Measurements from ENCODE around the gene MUC5AC.
A peak's percentile ranks its signal among the peaks of the same experiment; 100 is the strongest.
"Not testable (repeated sequence)": the region's sequence is repeated elsewhere in the genome, so short reads cannot be mapped to it uniquely, and the experiment has no call there.

Gene MUC5AC

DNA sequence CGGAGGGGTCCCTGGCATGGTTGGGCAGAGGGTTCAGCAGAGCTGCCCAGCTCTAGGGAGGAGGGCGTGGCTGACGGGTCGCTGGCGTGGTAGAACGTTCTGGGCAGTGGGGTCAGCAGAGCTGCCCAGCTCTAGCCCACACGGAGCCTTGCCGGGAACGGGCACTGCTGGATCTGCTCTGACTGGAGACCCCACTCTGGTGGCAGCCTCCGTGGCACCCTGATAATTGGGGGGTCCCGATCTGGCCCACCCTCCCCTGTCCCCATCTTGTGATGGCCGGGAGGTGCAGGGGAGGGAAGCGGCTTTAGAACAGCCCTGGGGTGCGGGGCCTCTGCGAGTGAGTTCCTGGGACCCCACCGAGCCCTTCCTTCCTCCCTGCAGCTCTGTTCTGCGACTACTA lies 21.9 kb downstream of the MUC5AC start:
- DNase-seq = no peak

DNA sequence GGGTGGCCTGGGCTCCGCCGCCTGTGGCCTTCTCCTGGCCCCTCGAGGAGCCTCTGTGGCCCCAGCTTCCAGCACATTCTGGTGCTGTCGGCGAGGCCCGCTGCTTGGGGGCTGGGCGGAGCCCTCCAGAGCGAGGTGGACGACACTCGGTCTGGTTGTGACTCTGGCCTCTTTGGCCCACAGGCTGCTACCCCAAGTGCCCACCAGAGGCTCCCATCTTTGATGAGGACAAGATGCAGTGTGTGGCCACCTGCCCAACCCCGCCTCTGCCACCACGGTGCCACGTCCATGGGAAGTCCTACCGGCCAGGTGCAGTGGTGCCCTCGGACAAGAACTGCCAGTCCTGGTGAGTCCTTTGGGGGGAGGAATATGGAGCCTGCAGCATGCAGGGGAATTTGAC lies 22.4 kb downstream of the MUC5AC start:
- DNase-seq = no peak

DNA sequence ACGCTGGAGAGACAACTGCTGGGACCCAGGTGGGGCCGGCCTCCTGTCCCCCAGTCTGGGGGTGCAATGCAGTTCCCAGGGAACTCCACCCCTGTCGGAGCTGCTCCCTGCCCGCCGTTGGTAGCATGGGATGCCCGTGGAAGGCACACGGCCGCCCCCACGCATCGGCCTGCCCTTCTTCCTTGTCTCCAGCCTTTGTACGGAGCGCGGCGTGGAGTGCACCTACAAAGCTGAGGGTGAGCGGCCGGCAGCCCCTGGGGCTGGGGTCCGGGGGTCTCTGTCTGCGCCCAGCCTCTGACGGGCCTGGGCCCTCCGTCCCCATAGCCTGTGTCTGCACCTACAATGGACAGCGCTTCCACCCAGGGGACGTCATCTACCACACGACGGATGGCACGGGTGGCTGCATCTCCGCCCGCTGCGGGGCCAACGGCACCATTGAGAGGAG lies 23.2 kb downstream of the MUC5AC start:
- no peak for DNase-seq

DNA sequence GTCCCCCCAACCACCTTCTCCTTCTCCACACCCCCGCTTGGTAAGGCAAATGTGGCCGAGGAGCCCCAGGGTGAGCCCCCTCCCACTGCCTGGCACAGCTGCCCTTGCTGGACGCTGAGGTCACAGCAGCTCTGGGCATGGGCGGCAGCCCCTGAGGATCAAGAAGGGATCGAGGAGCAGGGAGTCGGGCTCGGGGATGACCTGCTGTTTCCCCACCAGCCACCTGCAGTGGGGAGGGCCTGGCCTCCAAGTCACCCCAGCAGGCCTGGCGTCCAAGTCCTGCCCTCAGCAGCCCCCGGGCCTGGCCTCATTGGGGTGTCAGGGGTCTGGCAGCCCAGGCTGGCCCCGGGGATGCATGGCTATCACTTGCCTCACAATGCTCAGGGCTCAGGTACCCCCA lies 23.7 kb downstream of the MUC5AC start:
- DNase-seq = no peak

DNA sequence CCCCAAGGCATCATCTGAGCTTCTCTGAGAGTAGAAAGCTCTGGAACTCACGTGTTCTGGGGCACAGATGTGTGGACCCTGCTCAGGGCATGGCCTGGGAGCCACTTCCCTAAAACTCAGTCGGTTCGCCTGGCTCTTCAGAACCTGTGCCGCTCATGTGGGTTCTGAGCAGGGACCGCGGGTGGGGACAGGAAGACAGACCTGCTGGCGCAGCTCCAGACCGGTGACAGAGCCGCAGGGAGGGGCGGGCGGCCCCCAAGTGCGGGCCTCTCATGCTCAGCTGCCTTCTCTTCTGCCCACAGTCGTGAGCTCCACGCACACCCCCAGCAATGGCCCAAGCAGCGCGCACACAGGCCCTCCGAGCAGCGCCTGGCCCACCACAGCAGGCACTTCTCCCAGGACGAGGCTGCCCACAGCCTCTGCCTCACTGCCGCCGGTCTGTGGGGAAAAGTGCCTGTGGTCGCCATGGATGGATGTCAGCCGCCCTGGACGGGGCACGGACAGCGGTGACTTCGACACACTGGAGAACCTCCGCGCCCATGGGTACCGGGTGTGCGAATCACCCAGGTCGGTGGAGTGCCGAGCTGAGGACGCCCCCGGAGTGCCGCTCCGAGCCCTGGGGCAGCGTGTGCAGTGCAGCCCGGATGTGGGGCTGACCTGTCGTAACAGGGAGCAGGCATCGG lies 24.2 kb downstream of the MUC5AC start:
- no peak for DNase-seq

DNA sequence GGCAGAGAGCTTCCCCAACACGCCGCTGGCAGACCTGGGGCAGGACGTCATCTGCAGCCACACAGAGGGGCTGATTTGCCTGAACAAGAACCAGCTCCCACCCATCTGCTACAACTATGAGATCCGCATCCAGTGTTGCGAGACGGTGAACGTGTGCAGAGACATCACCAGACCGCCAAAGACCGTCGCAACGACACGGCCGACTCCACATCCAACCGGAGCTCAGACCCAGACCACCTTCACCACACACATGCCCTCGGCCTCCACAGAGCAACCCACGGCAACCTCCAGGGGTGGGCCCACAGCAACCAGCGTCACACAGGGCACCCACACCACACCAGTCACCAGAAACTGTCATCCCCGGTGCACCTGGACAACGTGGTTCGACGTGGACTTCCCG lies 26.4 kb downstream of the MUC5AC start:
- DNase-seq = not testable (repeated sequence)

DNA sequence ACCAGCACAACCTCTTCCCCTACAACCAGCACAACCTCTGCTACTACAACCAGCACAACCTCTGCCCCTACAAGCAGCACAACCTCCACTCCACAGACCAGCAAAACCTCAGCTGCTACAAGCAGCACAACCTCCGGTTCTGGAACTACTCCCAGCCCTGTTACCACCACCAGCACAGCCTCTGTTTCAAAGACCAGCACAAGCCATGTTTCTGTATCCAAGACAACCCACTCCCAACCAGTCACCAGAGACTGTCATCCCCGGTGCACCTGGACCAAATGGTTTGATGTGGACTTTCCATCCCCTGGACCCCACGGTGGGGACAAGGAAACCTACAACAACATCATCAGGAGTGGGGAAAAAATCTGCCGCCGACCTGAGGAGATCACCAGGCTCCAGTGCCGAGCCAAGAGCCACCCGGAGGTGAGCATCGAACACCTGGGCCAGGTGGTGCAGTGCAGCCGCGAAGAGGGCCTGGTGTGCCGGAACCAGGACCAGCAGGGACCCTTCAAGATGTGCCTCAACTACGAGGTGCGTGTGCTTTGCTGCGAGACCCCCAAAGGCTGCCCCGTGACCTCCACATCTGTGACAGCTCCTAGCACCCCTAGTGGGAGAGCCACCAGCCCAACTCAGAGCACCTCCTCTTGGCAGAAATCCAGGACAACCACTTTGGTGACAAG lies 30.8 kb downstream of the MUC5AC start:
- DNase-seq = not testable (repeated sequence)

DNA sequence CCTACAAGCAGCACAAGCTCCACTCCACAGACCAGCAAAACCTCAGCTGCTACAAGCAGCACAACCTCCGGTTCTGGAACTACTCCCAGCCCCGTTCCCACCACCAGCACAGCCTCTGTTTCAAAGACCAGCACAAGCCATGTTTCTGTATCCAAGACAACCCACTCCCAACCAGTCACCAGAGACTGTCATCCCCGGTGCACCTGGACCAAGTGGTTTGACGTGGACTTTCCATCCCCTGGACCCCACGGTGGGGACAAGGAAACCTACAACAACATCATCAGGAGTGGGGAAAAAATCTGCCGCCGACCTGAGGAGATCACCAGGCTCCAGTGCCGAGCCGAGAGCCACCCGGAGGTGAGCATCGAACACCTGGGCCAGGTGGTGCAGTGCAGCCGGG lies 32.1 kb downstream of the MUC5AC start:
- not testable (repeated sequence) for DNase-seq

DNA sequence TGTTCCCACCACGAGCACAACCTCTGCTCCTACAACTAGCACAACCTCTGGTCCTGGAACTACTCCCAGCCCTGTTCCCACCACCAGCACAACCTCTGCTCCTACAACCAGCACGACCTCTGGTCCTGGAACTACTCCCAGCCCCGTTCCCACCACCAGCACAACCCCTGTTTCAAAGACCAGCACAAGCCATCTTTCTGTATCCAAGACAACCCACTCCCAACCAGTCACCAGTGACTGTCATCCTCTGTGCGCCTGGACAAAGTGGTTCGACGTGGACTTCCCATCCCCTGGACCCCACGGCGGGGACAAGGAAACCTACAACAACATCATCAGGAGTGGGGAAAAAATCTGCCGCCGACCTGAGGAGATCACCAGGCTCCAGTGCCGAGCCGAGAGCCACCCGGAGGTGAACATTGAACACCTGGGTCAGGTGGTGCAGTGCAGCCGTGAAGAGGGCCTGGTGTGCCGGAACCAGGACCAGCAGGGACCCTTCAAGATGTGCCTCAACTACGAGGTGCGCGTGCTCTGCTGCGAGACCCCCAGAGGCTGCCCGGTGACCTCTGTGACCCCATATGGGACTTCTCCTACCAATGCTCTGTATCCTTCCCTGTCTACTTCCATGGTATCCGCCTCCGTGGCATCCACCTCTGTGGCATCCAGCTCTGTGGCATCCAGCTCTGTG lies 34.2 kb downstream of the MUC5AC start:
- not testable (repeated sequence) for DNase-seq

DNA sequence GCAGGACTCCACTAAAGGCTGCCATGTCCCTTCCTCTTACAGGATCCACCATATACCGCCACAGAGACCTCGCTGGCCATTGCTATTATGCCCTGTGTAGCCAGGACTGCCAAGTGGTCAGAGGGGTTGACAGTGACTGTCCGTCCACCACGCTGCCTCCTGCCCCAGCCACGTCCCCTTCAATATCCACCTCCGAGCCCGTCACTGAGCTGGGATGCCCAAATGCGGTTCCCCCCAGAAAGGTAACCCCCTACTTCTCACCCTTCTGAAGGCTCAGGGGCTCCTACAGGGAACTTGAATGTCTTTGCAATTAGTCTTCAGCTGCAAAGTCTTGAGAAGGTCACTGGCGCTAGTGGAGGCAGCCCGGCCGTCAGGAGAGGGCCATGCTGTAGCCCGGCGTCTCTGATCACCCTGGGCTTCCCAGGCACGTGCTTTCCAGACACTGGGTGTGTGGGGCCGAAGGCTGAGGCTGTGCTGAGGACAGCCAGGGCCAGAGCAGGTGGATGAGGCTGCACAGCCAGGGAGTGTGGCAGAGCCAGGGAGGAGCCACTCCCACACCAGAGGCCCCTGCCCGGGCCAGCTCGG lies 35.1 kb downstream of the MUC5AC start:
- DNase-seq = no peak

DNA sequence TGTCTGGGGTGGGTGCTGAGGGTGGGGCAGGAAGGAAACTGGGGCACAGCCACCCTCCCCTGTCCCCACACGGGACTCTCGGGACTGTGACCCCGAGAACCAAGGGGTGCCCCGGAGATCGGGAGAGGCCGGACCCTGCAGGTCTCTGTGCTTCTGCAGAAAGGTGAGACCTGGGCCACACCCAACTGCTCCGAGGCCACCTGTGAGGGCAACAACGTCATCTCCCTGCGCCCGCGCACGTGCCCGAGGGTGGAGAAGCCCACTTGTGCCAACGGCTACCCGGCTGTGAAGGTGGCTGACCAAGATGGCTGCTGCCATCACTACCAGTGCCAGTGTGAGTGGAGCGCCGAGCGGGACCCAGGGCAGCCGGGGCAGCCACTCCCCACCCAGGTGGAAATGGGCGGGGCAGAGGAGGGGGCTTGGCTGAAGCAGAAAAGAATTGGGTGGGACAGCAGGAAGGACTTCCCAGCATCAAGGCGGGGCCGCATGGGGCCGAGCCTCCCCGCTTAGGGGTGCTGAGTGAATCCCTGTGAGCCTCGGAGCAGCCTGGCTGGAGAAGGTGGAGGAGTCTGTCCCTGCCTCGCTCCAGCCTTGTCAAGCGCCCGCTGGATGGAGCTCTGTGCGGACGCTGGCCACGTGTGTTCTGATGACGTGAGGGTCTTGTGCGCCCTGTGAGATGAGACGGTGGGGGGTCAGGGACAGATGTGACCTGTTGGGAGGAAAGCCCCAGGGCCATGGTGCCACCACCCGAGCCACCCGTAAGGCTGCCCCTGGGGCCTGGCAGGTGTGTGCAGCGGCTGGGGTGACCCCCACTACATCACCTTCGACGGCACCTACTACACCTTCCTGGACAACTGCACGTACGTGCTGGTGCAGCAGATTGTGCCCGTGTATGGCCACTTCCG lies 35.8 kb downstream of the MUC5AC start:
- no peak for DNase-seq

DNA sequence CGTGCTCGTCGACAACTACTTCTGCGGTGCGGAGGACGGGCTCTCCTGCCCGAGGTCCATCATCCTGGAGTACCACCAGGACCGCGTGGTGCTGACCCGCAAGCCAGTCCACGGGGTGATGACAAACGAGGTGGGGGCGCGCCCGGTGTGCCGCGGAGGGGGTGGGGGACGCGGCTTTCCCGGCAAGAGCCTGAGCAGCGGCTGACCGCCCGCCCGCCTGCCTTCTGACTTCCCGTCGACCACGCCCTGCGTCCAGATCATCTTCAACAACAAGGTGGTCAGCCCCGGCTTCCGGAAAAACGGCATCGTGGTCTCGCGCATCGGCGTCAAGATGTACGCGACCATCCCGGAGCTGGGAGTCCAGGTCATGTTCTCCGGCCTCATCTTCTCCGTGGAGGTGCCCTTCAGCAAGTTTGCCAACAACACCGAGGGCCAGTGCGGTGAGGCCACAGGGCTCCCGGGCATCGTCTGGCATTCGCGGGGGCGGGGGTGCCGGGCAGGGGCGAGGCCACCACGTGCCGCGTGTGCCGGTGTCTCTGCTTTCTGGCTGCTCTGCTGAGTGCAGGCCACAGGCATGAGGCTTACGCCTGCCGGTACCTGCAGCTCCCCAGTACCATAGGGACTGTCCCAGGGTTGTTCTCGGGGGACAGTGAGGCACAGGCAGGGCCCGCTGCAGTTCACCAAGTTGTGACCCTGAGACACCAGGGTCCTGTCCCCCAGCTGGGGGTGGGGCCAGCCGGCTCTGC lies 36.7 kb downstream of the MUC5AC start:
- no peak for DNase-seq

DNA sequence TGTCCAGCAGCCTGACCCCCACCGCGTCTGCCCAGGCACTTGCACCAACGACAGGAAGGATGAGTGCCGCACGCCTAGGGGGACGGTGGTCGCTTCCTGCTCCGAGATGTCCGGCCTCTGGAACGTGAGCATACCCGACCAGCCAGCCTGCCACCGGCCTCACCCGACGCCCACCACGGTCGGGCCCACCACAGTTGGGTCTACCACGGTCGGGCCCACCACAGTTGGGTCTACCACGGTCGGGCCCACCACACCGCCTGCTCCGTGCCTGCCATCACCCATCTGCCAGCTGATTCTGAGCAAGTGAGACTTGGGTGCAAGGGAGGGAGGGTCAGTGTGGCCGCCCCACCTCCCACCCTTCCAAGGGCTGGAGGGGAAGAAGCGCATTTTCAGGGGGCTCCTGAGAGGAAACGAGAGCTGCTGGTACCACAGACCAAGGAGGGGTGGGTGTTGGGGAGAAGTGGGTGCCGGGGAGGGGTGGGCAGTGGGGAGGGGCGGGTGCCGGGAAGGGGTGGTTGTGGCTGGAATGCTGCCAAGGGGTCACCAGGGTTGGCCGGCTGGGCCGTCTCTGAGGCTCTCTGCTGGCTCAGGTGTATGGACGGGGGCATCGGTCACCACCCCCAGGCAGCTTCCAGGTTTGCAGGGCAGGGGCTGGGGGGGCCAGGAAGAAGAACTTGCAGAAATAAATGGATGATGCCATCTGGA lies 37.4 kb downstream of the MUC5AC start:
- no peak for DNase-seq

DNA sequence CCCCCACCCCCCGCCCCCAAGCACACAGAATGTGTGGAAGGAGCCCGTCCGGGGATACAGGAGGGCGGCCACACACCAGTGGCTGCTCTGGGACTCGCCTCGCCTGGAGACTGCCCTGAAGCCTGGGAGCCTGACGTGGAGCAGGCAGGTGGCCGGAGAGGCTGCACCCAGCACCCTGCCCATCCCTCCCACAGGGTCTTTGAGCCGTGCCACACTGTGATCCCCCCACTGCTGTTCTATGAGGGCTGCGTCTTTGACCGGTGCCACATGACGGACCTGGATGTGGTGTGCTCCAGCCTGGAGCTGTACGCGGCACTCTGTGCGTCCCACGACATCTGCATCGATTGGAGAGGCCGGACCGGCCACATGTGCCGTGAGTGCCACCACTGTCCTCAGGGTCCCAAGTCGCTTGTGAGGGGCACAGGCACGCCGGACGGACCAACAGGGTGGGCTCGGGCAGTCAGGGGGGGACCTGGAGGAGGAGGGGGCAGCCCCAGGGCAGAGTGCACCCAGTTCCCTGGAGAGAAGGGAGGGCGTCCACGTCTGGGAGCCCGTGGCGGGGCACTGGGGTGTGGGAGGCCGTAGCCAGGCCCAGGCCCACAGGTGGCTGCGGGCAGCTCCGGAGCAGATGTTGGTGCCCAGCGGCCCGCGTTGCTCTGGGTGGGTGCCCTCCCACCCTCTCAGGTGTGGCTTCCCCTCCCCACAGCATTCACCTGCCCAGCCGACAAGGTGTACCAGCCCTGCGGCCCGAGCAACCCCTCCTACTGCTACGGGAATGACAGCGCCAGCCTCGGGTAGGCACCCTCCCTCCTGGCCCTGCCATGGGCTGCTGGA lies 38.1 kb downstream of the MUC5AC start:
- no peak for DNase-seq

DNA sequence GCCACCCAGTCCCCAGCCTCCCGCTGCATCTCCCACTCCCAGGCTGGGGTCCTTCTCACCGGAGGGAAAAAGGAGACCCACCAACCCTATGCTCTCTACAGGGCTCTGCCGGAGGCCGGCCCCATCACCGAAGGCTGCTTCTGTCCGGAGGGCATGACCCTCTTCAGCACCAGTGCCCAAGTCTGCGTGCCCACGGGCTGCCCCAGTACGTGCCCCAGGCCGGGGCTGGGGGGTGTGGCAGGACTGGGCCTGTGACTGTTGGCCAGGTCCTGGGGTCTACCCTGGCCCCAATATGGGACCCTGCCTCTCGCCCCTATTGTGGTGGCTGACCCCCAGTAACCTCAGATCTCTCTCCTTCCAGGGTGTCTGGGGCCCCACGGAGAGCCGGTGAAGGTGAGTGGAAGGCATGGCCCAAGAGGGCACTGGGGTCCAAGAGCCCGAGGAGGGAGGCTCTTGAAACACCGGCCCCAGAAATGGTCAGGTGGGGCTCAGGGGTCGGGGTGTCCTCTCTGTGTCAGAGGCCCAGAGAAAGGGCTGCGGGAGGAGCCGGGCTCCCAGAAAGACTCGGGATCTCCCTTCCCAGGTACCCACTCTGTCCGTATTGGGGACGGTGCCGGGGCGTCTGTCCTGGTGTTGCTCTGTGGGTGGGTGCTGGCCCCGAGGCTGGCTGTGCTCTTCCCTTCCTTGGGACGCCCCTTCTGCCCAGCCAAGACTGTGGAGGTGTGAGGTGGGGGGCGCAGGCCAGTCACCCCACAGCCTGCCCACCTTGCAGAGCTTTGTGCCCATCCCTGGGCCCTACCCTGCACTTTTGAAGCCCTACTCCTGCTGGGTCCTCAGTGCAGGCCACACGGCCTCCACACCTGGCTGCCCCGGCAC lies 39.0 kb downstream of the MUC5AC start:
- DNase-seq = no peak

DNA sequence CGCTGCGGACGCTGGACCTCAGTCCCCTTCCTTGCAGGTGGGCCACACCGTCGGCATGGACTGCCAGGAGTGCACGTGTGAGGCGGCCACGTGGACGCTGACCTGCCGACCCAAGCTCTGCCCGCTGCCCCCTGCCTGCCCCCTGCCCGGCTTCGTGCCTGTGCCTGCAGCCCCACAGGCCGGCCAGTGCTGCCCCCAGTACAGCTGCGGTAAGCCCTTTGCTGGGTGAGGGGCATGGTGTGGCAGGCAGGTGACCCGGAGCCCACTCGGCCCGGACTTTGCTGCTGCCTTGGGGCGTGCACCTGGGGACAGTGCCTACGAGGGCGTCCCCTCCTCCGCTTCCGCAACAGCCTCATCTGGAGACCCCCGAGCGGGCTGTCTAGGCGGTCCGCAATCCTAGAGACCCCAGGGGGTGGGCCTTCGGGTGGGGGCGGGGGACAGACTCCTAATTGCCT lies 39.7 kb downstream of the MUC5AC start:
- no peak for DNase-seq

DNA sequence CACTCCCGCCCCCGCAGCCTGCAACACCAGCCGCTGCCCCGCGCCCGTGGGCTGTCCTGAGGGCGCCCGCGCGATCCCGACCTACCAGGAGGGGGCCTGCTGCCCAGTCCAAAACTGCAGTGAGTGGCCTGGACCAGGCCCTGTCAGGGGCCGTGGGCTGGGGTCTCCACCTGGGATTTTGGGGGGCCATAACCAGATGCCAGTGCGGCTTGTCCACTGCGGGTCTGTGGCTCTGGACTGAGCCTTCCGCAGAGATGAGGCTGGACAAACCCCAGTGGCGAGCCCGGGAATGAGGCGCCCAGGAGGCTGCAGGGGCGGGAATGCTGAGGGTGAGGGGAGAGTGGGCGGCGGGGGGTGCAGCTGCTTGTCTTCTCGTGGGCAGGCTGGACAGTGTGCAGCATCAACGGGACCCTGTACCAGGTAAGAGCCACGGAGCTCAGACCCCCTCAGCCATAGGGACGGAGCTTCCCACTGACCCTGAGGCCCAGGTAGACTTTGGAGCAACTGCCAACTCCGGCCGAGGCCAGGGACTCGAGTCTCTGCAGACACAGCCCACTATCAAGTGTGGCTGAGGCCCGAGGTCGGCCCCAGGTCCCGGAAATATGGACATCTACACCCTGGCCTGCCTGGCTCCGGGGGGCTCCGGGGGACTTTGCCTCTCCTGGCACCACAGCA lies 40.3 kb downstream of the MUC5AC start:
- DNase-seq = no peak

DNA sequence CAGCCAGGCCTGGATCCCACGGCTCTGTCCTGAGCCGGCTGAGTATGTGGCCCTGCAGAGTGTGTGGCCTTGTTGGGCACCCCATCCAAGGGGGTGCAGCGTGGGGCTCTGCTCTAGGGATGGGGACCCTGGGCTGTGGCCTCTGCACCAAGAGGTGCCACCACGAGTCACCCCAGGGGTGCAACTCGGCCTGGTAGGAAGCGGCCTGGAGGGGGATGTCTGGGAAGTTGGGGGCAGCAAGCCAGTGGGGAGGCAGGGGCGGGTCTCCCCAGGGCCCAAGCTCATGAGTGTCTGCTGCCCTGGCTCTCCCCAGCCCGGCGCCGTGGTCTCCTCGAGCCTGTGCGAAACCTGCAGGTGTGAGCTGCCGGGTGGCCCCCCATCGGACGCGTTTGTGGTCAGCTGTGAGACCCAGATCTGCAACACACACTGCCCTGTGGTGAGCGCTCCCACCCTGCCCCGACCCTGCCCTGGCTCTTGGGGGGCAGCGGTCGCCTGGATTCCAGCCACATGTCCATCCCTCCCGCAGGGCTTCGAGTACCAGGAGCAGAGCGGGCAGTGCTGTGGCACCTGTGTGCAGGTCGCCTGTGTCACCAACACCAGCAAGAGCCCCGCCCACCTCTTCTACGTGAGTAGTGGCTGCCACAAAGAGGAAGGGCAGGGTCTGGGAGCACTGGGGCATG lies 40.9 kb downstream of the MUC5AC start:
- peak; percentile 73 for DNase-seq

All from DMS79 (cell line).